Measurements from ENCODE around the gene DDTL. TPM values are rescaled to one million over a fixed set of nuclear protein-coding genes. Genes with fewer than 3 reads are reported as not detected.

DDTL gene
- polyA plus RNA-seq, 1 of the 3 experiments (the other 2 are of a cell fraction) = 1.6 TPM

GRCh38 chr22:24006207-24006913 lies 39.7 kb downstream of the DDTL start:
- TF ChIP-seq TEAD4 (IDR thresholded peaks at IDR 0.05; ENCODE audit: borderline replicate concordance, insufficient read depth) = no peak
- TF ChIP-seq RCOR1 (IDR thresholded peaks at IDR 0.05; ENCODE audit: low read length) = no peak
- no peak for TF ChIP-seq GATA2 (CRISPR knock-in tag; IDR thresholded peaks at IDR 0.05)
- TF ChIP-seq EZH2phosphoT487 (IDR thresholded peaks at IDR 0.05; ENCODE audit: borderline replicate concordance, low read depth) = no peak
- TF ChIP-seq RXRA (IDR thresholded peaks at IDR 0.05; ENCODE audit: borderline replicate concordance, low read depth) = no peak
- no peak for TF ChIP-seq TCF12 (IDR thresholded peaks at IDR 0.05)
- no peak for TF ChIP-seq REST (IDR thresholded peaks at IDR 0.05; ENCODE audit: low read depth, low read length)
- no peak for TF ChIP-seq NRF1 (IDR thresholded peaks at IDR 0.05; ENCODE audit: low read depth, low read length)
- no peak for TF ChIP-seq MXI1 (IDR thresholded peaks at IDR 0.05; ENCODE audit: low read depth, low read length)
- no peak for TF ChIP-seq USF1 (IDR thresholded peaks at IDR 0.05; ENCODE audit: borderline replicate concordance, low read depth)
- no peak for TF ChIP-seq GABPA (IDR thresholded peaks at IDR 0.05; ENCODE audit: low read depth)
- Histone ChIP-seq H3K79me2 (ENCODE audit: insufficient read depth) (peaks cover under 1% of the 10 kb centered on the region; the same call in 1 of the 2 replicates), H3K9ac (no peak overlapping the region), H3K4me2 (no peak overlapping the region), H3K9me2 (no peaks in the 10 kb centered on the region), H3K4me1 (ENCODE audit: control insufficient read depth in 1 of 2, insufficient read depth in 2 of 2, low read depth in 1 of 2, low read length in 1 of 2) (peaks cover 0 to 5% of the 10 kb centered on the region in 2 experiments; a peak in 1 of 4 replicates), H4K20me1 (ENCODE audit: insufficient read depth) (no peaks in the 10 kb centered on the region), H2AFZ (ENCODE audit: low read depth) (no peak overlapping the region), H3K36me3 (replicated peaks in 1 of 2; ENCODE audit: control insufficient read depth in 1 of 2, insufficient read depth in 2 of 2, low read length in 1 of 2) (no peaks in the 10 kb centered on the region), H3K9me3 (no peaks in the 10 kb centered on the region), H3K4me3 (ENCODE audit: low read depth in 2 of 2, low read length in 1 of 2) (no peak overlapping the region), H3K27me3 (ENCODE audit: insufficient read depth) (no peaks in the 10 kb centered on the region), H3F3A (replicated peaks; ENCODE audit: insufficient read depth) (peaks cover 4% of the 10 kb centered on the region), H3K27ac (ENCODE audit: low read depth in 2 of 2, low read length in 1 of 2) (no peak overlapping the region)
- WGBS (ENCODE audit: low lambda C conversion rate) = 72% methylated on average over 9 of the region's 10 CpGs
- CTCF ChIA-PET = interaction anchor here (0.5 to 1.0 kb wide), 2 partner anchors 151 to 359 kb away, joined by 3 read pairs; no protein-coding TSS in a partner anchor
- DNase-seq = no peak
- POLR2A ChIA-PET = no interaction called here

- no peaks in the 10 kb centered on the region for H3K27me3 ChIP-seq (ENCODE audit: insufficient read depth)
- H3K36me3 ChIP-seq (replicated peaks in 1 of 2; ENCODE audit: control insufficient read depth in 1 of 2, insufficient read depth in 2 of 2, low read length in 1 of 2) = no peaks in the 10 kb centered on the region
- H3K4me3 ChIP-seq (ENCODE audit: low read depth in 2 of 2, low read length in 1 of 2) = no peak overlapping the region
- 72% methylated on average over 6 of the region's 6 CpGs for WGBS (ENCODE audit: low lambda C conversion rate)
- H3K4me1 ChIP-seq (ENCODE audit: control insufficient read depth in 1 of 2, insufficient read depth in 2 of 2, low read depth in 1 of 2, low read length in 1 of 2) = peaks cover 0 to 5% of the 10 kb centered on the region in 2 experiments; a peak in 1 of 4 replicates
- no peak for DNase-seq
- H3K4me2 ChIP-seq = no peak overlapping the region
- no peak overlapping the region for H3K9ac ChIP-seq
- TF ChIP-seq TCF12 (IDR thresholded peaks at IDR 0.05) (no peak), CHD2 (IDR thresholded peaks at IDR 0.05; ENCODE audit: low read length, partially characterized antibody) (no peak), ELF1 (IDR thresholded peaks at IDR 0.05) (no peak), POLR2AphosphoS5 (IDR thresholded peaks at IDR 0.05; ENCODE audit: low read depth, low read length) (no peak), SIN3A (IDR thresholded peaks at IDR 0.05; ENCODE audit: borderline replicate concordance, low read depth, low read length) (no peak), RCOR1 (IDR thresholded peaks at IDR 0.05; ENCODE audit: low read length) (no peak), EZH2phosphoT487 (IDR thresholded peaks at IDR 0.05; ENCODE audit: borderline replicate concordance, low read depth) (no peak), USF1 (IDR thresholded peaks at IDR 0.05; ENCODE audit: borderline replicate concordance, low read depth) (no peak), FOXM1 (IDR thresholded peaks at IDR 0.05; ENCODE audit: low read depth) (no peak), TEAD4 (IDR thresholded peaks at IDR 0.05; ENCODE audit: borderline replicate concordance, insufficient read depth) (no peak)
- ChIA-PET POLR2A (no interaction called here), CTCF (interaction anchor here (0.5 kb wide), 1 partner anchor 359 kb away, joined by 3 read pairs; no protein-coding TSS in a partner anchor)
- H2AFZ ChIP-seq (ENCODE audit: low read depth) = no peak overlapping the region
- H4K20me1 ChIP-seq (ENCODE audit: insufficient read depth) = no peaks in the 10 kb centered on the region
- no peaks in the 10 kb centered on the region for H3K9me2 ChIP-seq
- no peaks in the 10 kb centered on the region for H3K9me3 ChIP-seq
- H3K79me2 ChIP-seq (ENCODE audit: insufficient read depth) = peaks cover 6% of the 10 kb centered on the region
- H3F3A ChIP-seq (replicated peaks; ENCODE audit: insufficient read depth) = peaks cover 4% of the 10 kb centered on the region
- no peak overlapping the region for H3K27ac ChIP-seq (ENCODE audit: low read depth in 2 of 2, low read length in 1 of 2)
Measured at GRCh38 chr22:24006914-24007214, 40.2 kb downstream of the DDTL start.

Measured in SK-N-SH (cell line).